Lower lobe of right lung (tissue), 2 donors: ENCODE data around the gene MGRN1. TPM values are rescaled to one million over a fixed set of nuclear protein-coding genes. Genes with fewer than 3 reads are reported as not detected.

Source experiments
- ATAC-seq, 2 donors: fragments of 200-7000 bp; cut with Tn5 transposase; one replicate each; pipeline ENCODE4 v1.9.1; 2020 to 2022; ENCODE audit warnings: mild to moderate bottlenecking in 2 of 2, moderate library complexity in 2 of 2
- DNase-seq: peaks from one replicate; pipeline ENCODE4 v3.0.0-alpha.2; 2020
- H3K27ac ChIP-seq: fragments of 200-600 bp; one replicate; pipeline ENCODE4 v1.8.0; 2022
- H3K27me3 ChIP-seq: fragments of 200-600 bp; one replicate; pipeline ENCODE4 v1.8.0; 2022; ENCODE audit warnings: low read depth
- H3K36me3 ChIP-seq: fragments of 200-600 bp; one replicate; pipeline ENCODE4 v1.8.0; 2022; ENCODE audit warnings: mild to moderate bottlenecking
- H3K4me1 ChIP-seq: fragments of 200-600 bp; one replicate; pipeline ENCODE4 v1.8.0; 2022
- H3K4me3 ChIP-seq: fragments of 200-600 bp; one replicate; pipeline ENCODE4 v1.8.0; 2022; ENCODE audit warnings: mild to moderate bottlenecking
- H3K9me3 ChIP-seq: fragments of 200-600 bp; one replicate; pipeline ENCODE4 v1.8.0; 2022
- intact Hi-C: fragments of 100-400 bp; cut with DNase I; formaldehyde crosslinking; loops from one replicate; pipeline ENCODE4 v1.11.0; 2022
- total RNA-seq: library from RNA; stranded (reverse); fragmentation: NEBNext Ultra II Directional; extraction: Animal tissue kit (Norgen Biotek cat#: 25700); gene quantifications from one replicate; pipeline ENCODE4 v1.2.1, GENCODE V29; 2021
- TF ChIP-seq, protein P1 (sequence below): fragments of 200-600 bp; IDR thresholded peaks from one replicate; pipeline ENCODE4 v1.8.0; 2022; ENCODE audit warnings: antibody characterized with exemption, mild to moderate bottlenecking
- donor health status: DM: no; HTN: yes; CAD: no; lungs with severe emphysema.

The MGRN1 gene
- total RNA-seq, 1 donor from 2014 or later, result 75.7 TPM

DNA sequence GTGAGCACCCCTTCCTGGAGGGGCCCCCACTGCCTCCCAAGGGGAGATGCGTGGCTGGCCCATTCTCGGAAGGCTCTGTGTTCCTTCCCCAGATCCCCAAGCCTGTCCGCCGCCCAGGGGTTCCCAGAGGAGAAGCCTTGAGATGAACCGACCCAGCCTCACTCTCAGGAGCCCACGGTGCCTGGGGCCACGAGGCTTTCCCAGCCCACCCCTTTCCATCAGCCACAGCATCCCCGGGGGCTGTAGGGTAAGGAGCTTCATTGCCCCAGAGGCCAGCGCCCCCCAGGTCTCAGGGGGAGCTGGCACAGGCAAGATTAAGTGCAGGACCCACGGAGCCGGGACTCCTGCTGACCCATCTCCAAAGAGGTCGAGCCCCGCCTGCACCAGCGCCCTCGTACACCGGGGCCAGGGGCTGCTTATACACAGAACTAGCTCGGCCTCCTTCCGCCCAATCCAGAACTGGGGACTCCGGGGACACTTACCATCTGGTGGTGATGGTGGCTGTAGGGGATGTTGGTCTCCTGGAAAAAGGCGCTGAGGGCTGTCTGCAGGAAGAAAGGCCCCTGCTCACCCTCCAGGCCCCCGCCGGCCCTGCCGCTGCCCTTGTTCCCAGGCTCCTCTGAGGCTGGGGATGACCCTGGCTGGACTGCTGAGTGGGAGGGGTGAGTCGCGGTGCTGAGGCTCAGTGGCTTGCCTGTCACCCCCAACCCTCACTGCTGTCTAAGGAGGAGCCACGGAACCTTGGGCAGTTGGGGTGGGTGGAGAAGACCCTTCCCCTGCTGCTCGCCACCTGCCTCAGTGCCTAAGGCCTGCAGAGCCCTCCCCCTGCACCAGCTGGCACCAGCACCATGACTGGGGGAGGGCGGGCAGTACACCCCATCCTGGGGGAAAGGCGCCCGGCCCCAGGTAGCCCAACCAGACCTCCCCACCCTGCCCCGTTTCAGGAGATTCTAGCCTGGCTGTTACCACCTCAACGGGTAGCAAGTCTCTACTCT, 14.3 kb upstream of the MGRN1 start:
- no peaks in the 10 kb centered on the region for H3K9me3 ChIP-seq
- H3K36me3 ChIP-seq, result peaks cover 30% of the 10 kb centered on the region
- peaks cover 33% of the 10 kb centered on the region for H3K4me1 ChIP-seq
- ATAC-seq, result no peak
- TF ChIP-seq, protein P1, sequence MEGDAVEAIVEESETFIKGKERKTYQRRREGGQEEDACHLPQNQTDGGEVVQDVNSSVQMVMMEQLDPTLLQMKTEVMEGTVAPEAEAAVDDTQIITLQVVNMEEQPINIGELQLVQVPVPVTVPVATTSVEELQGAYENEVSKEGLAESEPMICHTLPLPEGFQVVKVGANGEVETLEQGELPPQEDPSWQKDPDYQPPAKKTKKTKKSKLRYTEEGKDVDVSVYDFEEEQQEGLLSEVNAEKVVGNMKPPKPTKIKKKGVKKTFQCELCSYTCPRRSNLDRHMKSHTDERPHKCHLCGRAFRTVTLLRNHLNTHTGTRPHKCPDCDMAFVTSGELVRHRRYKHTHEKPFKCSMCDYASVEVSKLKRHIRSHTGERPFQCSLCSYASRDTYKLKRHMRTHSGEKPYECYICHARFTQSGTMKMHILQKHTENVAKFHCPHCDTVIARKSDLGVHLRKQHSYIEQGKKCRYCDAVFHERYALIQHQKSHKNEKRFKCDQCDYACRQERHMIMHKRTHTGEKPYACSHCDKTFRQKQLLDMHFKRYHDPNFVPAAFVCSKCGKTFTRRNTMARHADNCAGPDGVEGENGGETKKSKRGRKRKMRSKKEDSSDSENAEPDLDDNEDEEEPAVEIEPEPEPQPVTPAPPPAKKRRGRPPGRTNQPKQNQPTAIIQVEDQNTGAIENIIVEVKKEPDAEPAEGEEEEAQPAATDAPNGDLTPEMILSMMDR, result no peak
- no peak overlapping the region for H3K27ac ChIP-seq
- no peak for DNase-seq
- intact Hi-C loops, result no loop called here
- no peaks in the 10 kb centered on the region for H3K27me3 ChIP-seq
- no peak overlapping the region for H3K4me3 ChIP-seq

DNA sequence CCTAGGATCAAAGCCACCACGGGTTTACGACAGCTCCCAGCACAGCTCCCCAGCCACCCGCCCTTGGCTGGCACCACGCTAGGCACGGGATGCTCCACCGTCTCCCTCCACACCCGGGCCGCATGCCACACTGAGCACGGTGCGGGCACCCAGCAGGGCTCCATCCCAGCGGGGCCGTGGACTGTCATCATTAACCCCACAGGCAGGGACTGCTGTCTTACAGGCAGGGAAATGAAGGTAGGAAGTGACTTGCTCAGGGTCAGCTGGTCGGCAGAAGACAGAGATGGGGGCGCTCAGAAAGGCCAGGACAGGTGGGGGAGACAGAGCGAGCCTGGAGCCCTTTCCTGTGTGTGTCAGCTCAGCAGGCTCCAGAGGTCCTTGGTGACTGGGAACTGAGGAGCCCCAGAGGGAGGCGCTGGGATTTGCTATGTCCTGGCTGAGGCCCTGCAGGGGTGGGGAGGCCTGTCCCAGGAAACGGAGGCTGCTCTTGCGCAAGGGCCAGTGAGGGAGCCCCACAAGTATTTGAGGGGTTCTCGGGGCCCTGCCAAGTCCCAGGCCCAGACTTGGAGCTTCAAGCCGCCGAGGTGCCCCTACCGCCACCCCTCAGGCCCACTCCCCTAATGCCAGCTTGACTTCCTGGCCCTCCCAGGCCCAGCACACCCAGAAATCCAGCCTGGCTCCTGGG, 13.1 kb upstream of the MGRN1 start:
- no peaks in the 10 kb centered on the region for H3K27me3 ChIP-seq
- intact Hi-C loops, result no loop called here
- H3K36me3 ChIP-seq, result peaks cover 30% of the 10 kb centered on the region
- TF ChIP-seq, protein P1, result no peak
- DNase-seq, result no peak
- no peak overlapping the region for H3K4me3 ChIP-seq
- H3K9me3 ChIP-seq, result no peaks in the 10 kb centered on the region
- H3K4me1 ChIP-seq, result peaks cover 39% of the 10 kb centered on the region
- no peak for ATAC-seq
- no peak overlapping the region for H3K27ac ChIP-seq

DNA sequence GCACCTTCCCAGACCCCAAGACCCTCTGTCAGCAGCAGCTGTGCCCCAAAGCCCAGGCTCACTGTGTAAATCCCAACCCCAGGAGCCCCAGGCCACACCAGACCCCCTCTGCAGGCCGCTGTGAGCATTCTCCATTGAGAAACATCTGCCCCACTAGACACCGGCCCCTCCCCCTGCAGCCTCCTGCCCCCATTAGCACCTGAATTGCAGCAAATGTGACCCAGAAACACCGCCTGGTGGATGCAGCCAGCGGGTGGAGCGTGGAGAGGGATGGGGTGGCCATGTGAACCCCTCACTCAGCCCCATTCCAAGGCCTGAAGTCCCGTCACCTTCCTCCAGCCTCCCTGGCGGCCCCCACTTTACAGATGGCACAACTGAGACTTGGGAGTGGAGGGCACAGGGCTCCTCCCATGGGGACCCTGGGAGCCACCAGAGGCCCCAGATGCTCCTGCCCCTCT, 12.1 kb upstream of the MGRN1 start:
- H3K4me3 ChIP-seq, result no peak overlapping the region
- TF ChIP-seq, protein P1, result no peak
- no peak overlapping the region for H3K27ac ChIP-seq
- peaks cover 28% of the 10 kb centered on the region for H3K36me3 ChIP-seq
- no peaks in the 10 kb centered on the region for H3K27me3 ChIP-seq
- DNase-seq (no peak), ATAC-seq (no peak)
- intact Hi-C loops, result no loop called here
- H3K4me1 ChIP-seq, result peaks cover 49% of the 10 kb centered on the region
- no peaks in the 10 kb centered on the region for H3K9me3 ChIP-seq

DNA sequence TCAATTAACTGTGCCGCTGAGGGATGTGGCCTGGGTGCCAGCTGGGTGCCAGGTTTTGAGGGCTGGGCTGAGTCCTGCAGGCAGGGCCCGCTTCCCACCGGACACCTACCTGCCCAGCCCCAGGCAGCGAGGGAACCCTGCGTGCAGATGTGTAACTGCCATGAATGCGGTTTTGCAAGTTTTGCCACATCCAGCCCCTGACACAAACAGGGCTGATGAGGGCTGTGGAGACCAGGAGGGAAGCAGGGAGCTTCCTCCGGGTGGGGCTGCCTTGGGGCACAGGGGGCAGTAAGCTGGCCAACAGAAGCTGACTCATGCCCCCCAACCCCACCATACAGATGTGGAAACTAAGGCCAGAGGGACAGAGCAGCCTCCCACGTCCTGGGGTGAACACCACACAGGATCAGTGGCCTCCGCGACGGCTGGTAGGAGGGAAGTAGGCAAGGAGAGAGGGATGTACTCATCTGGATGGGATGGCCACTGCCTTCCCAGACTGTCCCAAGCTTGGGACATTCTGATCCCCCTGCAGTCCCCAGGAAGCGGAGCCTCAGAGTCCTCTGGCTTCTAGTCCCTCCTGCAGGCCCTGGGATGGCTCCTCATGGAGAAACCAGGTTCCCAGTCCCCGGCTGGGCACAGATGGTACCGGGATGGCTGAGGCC, 11.5 kb upstream of the MGRN1 start:
- Histone ChIP-seq H3K27ac (peak overlapping the region; percentile 94), H3K4me1 (peaks cover 55% of the 10 kb centered on the region), H3K9me3 (no peaks in the 10 kb centered on the region), H3K27me3 (no peaks in the 10 kb centered on the region), H3K36me3 (peaks cover 22% of the 10 kb centered on the region), H3K4me3 (peak overlapping the region; percentile 82)
- no peak for ATAC-seq
- intact Hi-C loops, result no loop called here
- DNase-seq, result no peak
- TF ChIP-seq, protein P1, result no peak
